HEK293 (cell line): ENCODE data around the gene NDUFS7.

ENCODE experiments used
- ZNF26 ChIP-seq: fragments of 450-650 bp; formaldehyde crosslinking; IDR thresholded peaks from 2 replicates; pipeline ENCODE4 v1.5.1; 2016; ENCODE audit warnings: missing biosample characterization, missing genetic modification characterization
- TF ChIP-seq, protein P1 (sequence below): fragments of 450-650 bp; formaldehyde crosslinking; IDR thresholded peaks from 2 replicates; pipeline ENCODE4 v1.5.1; 2016; ENCODE audit warnings: missing biosample characterization, missing genetic modification characterization
- TF ChIP-seq, protein P2 (sequence below): fragments of 450-650 bp; formaldehyde crosslinking; IDR thresholded peaks from 2 replicates; pipeline ENCODE4 v1.5.1; 2016; ENCODE audit warnings: missing biosample characterization, missing genetic modification characterization

DNA sequence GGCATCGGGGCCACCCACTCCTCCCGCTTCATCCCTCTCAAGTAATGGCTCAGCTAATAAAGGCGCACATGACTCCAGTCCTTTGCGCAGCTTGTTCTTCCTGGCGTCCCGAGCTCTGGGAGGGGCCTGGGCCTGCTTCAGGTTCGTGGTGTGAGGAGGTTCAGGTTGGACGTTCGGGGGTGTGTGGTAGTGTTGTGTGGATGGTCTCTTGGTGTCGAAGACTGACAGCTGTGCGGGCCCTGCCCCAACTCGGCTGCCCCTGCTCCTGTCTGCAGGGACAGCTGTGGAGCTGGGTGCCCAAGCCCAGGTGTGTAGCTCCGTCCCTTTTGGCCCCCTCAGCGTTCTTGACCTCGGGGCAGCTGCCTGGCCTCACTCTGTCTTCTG is 56.7 kb downstream of the NDUFS7 start:
- TF ChIP-seq, protein P1, sequence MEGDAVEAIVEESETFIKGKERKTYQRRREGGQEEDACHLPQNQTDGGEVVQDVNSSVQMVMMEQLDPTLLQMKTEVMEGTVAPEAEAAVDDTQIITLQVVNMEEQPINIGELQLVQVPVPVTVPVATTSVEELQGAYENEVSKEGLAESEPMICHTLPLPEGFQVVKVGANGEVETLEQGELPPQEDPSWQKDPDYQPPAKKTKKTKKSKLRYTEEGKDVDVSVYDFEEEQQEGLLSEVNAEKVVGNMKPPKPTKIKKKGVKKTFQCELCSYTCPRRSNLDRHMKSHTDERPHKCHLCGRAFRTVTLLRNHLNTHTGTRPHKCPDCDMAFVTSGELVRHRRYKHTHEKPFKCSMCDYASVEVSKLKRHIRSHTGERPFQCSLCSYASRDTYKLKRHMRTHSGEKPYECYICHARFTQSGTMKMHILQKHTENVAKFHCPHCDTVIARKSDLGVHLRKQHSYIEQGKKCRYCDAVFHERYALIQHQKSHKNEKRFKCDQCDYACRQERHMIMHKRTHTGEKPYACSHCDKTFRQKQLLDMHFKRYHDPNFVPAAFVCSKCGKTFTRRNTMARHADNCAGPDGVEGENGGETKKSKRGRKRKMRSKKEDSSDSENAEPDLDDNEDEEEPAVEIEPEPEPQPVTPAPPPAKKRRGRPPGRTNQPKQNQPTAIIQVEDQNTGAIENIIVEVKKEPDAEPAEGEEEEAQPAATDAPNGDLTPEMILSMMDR: no peak
- TF ChIP-seq, protein P2, sequence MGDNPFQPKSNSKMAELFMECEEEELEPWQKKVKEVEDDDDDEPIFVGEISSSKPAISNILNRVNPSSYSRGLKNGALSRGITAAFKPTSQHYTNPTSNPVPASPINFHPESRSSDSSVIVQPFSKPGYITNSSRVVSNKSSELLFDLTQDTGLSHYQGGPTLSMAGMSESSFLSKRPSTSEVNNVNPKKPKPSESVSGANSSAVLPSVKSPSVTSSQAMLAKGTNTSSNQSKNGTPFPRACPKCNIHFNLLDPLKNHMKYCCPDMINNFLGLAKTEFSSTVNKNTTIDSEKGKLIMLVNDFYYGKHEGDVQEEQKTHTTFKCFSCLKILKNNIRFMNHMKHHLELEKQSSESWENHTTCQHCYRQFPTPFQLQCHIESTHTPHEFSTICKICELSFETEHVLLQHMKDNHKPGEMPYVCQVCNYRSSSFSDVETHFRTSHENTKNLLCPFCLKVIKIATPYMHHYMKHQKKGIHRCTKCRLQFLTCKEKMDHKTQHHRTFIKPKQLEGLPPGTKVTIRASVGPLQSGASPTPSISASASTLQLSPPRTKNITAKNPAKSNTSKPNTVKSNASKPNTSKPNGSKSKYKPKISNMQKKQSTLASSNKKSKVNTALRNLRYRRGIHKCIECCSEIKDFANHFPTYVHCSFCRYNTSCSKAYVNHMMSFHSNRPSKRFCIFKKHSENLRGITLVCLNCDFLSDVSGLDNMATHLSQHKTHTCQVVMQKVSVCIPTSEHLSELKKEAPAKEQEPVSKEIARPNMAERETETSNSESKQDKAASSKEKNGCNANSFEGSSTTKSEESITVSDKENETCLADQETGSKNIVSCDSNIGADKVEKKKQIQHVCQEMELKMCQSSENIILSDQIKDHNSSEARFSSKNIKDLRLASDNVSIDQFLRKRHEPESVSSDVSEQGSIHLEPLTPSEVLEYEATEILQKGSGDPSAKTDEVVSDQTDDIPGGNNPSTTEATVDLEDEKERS: no peak
- TF ChIP-seq ZNF26 (tag by site-specific recombination): no peak
